ENCODE data around the gene TCERG1L. TPM values are rescaled to one million over a fixed set of nuclear protein-coding genes. Genes with fewer than 3 reads are reported as not detected.

The TCERG1L gene
- total RNA-seq, 6 experiments from 2014 or later, result not detected

DNA sequence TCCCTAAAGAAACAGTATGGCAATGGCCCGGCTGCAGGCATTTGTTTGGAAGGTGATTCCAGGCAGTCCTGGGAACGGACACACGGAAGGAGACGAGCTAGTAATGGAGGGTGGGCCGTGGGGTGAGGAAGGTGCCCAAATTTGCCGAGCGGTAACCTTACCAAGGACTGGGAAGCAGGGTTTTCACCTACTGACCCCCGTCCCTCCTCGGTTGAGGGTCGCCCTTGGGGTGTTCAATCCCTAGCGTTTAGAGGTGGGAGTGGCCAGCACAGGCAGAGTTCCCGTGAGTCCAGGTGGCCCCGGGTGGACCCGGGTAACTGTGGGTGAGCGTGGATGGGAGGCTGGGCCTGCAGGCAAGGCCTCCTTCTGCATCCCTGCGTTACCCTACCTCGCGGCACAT is 198.8 kb downstream of the TCERG1L start:
- ATAC-seq (no peak), DNase-seq (no peak)
- Histone ChIP-seq H3K36me3 (no peaks in the 10 kb centered on the region), H3K4me3 (no peak overlapping the region), H3K4me1 (no peaks in the 10 kb centered on the region), H3K9me3 (no peaks in the 10 kb centered on the region), H3K27me3 (no peaks in the 10 kb centered on the region), H3K27ac (no peak overlapping the region)
- intact Hi-C loops (cut with DNase I), result no loop called here
- no peak for TF ChIP-seq POLR2A (IDR thresholded peaks at IDR 0.05)
- TF ChIP-seq, protein P1, sequence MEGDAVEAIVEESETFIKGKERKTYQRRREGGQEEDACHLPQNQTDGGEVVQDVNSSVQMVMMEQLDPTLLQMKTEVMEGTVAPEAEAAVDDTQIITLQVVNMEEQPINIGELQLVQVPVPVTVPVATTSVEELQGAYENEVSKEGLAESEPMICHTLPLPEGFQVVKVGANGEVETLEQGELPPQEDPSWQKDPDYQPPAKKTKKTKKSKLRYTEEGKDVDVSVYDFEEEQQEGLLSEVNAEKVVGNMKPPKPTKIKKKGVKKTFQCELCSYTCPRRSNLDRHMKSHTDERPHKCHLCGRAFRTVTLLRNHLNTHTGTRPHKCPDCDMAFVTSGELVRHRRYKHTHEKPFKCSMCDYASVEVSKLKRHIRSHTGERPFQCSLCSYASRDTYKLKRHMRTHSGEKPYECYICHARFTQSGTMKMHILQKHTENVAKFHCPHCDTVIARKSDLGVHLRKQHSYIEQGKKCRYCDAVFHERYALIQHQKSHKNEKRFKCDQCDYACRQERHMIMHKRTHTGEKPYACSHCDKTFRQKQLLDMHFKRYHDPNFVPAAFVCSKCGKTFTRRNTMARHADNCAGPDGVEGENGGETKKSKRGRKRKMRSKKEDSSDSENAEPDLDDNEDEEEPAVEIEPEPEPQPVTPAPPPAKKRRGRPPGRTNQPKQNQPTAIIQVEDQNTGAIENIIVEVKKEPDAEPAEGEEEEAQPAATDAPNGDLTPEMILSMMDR (IDR thresholded peaks at IDR 0.05), result no peak
- 78% methylated on average over 5 of the region's 18 CpGs for WGBS (ENCODE audit: insufficient coverage, low coverage, low lambda C conversion rate, missing lambda C conversion rate)

DNA sequence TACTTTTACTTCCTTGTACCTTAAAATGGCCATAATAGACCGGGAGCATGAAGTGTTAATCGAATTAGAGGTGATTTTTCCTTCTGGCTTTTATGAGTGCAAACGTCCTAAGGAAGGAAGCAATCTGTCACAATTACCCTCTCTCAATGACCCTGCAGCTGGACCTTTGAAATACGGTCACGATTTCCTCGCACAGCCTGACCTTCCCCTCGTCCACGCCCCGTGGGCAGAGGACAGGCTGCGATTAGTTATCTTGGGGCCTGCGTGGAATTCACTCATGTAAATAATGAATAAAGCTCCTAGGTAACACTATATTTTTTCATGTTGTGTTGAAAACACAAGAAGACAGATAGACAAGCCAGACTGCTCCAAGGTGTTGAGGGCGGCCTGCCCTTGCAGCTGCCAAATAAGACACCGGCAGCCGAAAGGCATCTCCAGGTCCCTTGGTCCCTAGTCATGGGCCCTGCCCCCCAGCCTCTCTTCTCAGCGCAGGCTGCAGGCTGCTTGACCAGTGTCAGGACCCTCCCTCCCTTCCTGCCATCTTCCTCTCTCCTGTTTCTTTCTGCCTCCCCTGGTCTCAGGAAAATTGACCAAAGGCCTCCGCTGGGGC is 199.9 kb downstream of the TCERG1L start:
- Histone ChIP-seq H3K4me1 (no peaks in the 10 kb centered on the region), H3K27me3 (no peaks in the 10 kb centered on the region), H3K4me3 (no peak overlapping the region), H3K36me3 (no peaks in the 10 kb centered on the region), H3K27ac (no peak overlapping the region), H3K9me3 (no peaks in the 10 kb centered on the region)
- no peak for ATAC-seq
- TF ChIP-seq, protein P1 (IDR thresholded peaks at IDR 0.05), result no peak
- TF ChIP-seq POLR2A (IDR thresholded peaks at IDR 0.05), result no peak
- intact Hi-C loops (cut with DNase I), result no loop called here
- WGBS (ENCODE audit: insufficient coverage, low coverage, low lambda C conversion rate, missing lambda C conversion rate), result 35% methylated on average over 14 of the region's 16 CpGs
- DNase-seq, result no peak

DNA sequence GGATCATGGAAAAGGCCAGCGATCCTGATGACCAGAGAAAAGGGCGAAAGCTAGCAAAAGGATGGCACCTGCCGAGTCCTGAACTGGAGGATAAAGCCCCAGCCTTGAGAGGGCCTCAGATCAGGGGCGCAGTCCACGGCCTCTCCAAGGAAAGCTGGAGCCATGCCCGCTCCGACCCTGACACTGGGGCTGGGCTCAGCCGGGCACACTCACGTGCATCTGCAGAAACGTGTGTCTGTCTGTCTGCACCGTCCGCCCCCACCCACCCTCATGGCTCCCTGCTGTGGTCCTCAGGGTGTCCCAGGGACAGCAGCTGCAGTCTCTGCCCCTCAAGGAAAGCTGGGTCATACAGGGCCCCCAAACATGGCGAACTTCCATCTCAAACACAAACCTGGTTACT is 200.5 kb downstream of the TCERG1L start:
- no peak for TF ChIP-seq POLR2A (IDR thresholded peaks at IDR 0.05)
- TF ChIP-seq, protein P1 (IDR thresholded peaks at IDR 0.05), result no peak
- H3K9me3 ChIP-seq, result no peaks in the 10 kb centered on the region
- ATAC-seq, result no peak
- no peak overlapping the region for H3K27ac ChIP-seq
- no peaks in the 10 kb centered on the region for H3K27me3 ChIP-seq
- no peak overlapping the region for H3K4me3 ChIP-seq
- WGBS (ENCODE audit: insufficient coverage, low coverage, low lambda C conversion rate, missing lambda C conversion rate), result 44% methylated on average over 3 of the region's 13 CpGs
- DNase-seq, result no peak
- H3K4me1 ChIP-seq, result no peaks in the 10 kb centered on the region
- H3K36me3 ChIP-seq, result no peaks in the 10 kb centered on the region
- intact Hi-C loops (cut with DNase I), result no loop called here

DNA sequence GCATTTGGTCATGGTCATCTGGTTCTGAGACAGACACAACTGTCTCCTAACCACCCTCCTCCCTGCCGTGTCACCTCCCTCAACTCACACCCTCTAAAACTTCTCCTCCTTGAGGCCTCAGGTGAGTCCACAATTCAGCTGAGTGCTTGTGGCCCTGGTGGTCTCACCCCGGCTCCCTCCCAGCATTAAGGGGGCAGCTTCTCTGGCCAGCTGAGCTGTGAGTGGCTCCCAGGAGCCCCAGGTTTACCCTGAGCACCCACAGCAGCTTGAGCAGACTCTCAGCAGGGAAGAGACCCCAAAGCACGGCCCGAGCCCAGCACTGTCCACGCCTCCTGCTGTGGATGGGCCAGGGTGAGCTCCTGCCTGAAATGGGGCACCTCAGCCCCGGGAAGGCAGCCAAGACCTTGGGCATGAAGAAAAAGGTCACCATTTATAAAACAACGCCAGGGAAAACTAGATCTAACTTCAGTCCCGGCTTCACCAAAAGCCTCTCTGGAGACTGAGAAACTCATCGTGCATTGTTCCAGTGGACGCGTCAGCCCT is 201.2 kb downstream of the TCERG1L start:
- ATAC-seq, result no peak
- Histone ChIP-seq H3K27ac (no peak overlapping the region), H3K36me3 (no peaks in the 10 kb centered on the region), H3K27me3 (no peaks in the 10 kb centered on the region), H3K4me3 (no peak overlapping the region), H3K9me3 (no peaks in the 10 kb centered on the region), H3K4me1 (no peaks in the 10 kb centered on the region)
- 62% methylated on average over 8 of the region's 11 CpGs for WGBS (ENCODE audit: insufficient coverage, low coverage, low lambda C conversion rate, missing lambda C conversion rate)
- TF ChIP-seq, protein P1 (IDR thresholded peaks at IDR 0.05), result no peak
- no peak for TF ChIP-seq POLR2A (IDR thresholded peaks at IDR 0.05)
- intact Hi-C loops (cut with DNase I), result no loop called here
- DNase-seq, result no peak
